ENCODE measurements around the gene EP400. TPM values are rescaled to one million over a fixed set of nuclear protein-coding genes. Genes with fewer than 3 reads are reported as not detected.
A peak's percentile ranks its signal among the peaks of the same experiment; 100 is the strongest.

The EP400 gene
- total RNA-seq, 6 experiments from 2014 or later, result 10.9 to 16.3 (median 13.3) TPM

GRCh38 chr12:131915823-131916222 is 33.9 kb upstream of the EP400 start:
- no peaks in the 10 kb centered on the region for H3K4me1 ChIP-seq
- no peaks in the 10 kb centered on the region for H3K27me3 ChIP-seq
- intact Hi-C loops (cut with DNase I), result no loop called here
- DNase-seq (peak in 2 of 3 donors; percentile 44 to 57), ATAC-seq (no peak)
- WGBS (ENCODE audit: insufficient coverage, low coverage, low lambda C conversion rate, missing lambda C conversion rate), result no CpG with 5 or more reads among the region's 21 CpGs
- H3K27ac ChIP-seq, result no peak overlapping the region
- H3K9me3 ChIP-seq, result no peaks in the 10 kb centered on the region
- TF ChIP-seq CTCF (IDR thresholded peaks at IDR 0.05) (no peak), POLR2A (IDR thresholded peaks at IDR 0.05) (no peak)
- H3K4me3 ChIP-seq, result no peak overlapping the region
- peaks cover 0 to 79% (median 43%) of the 10 kb centered on the region in 4 donors for H3K36me3 ChIP-seq

DNA sequence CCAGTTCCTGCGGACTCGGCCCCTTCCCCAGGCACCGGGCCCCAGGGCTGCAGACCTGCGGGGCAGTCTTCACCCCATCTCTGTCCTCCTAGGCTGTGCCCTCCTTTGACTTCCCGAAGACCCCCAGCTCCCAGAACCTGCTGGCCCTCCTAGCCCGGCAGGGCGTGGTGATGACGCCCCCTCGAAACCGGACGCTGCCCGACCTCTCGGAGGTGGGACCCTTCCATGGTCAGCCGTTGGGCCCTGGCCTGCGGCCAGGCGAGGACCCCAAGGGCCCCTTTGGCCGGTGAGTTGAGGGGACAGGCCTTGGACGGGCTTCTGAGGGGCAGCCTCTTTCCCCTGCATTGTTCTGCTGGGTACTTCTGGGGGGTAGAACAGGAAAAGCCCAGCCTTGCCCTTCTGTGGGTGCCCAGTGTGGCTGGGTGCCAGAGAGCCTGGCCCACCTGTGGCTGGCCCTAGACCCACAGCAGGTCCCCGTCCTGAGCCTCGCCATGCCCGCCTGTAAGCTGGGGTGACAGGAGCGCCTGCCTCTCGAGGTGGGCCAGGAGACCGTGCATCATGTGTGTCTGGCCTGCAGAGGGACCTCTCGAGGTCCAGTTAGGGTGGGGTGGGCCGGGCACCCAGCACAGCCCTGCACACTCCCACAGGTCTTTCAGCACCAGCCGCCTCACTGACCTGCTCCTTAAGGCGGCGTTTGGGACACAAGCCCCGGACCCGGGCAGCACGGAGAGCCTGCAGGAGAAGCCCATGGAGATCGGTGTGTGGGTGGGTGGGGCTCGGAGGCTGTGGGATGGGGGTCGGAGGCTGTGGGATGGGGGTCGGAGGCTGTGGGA is 33.2 kb upstream of the EP400 start:
- intact Hi-C loops (cut with DNase I), result no loop called here
- DNase-seq (peak in 2 of 3 donors; percentile 48 to 70), ATAC-seq (no peak)
- TF ChIP-seq CTCF (IDR thresholded peaks at IDR 0.05), result no peak
- TF ChIP-seq POLR2A (IDR thresholded peaks at IDR 0.05), result no peak
- Histone ChIP-seq H3K36me3 (peaks cover 0 to 79% (median 43%) of the 10 kb centered on the region in 4 donors), H3K27ac (no peak overlapping the region), H3K4me1 (no peaks in the 10 kb centered on the region), H3K4me3 (no peak overlapping the region), H3K27me3 (no peaks in the 10 kb centered on the region), H3K9me3 (no peaks in the 10 kb centered on the region)
- WGBS (ENCODE audit: insufficient coverage, low coverage, low lambda C conversion rate, missing lambda C conversion rate), result 88% methylated on average over 3 of the region's 36 CpGs

DNA sequence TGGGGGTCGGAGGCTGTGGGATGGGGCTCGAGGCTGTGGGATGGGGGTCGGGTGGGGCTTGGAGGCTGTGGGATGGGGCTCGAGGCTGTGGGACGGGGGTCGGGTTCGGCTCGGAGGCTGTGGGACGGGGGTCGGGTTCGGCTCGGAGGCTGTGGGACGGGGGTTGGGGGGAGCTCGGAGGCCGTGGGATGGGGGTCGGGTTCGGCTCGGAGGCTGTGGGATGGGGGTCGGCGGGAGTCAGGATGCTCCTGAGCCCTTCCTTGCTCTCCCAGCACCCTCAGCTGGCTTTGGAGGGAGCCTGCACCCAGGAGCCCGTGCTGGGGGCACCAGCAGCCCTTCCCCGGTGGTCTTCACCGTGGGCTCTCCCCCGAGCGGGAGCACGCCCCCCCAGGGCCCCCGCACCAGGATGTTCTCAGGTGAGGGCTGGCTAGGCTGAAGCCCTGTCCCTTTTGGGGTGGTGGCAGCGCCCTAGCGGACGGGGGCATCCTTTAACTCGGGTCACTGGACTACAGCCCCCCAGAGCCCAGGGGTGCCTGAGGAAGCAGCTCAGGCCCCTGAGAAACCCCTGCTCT is 32.5 kb upstream of the EP400 start:
- Histone ChIP-seq H3K36me3 (peaks cover 0 to 76% (median 43%) of the 10 kb centered on the region in 4 donors), H3K27me3 (no peaks in the 10 kb centered on the region), H3K4me1 (no peaks in the 10 kb centered on the region), H3K4me3 (no peak overlapping the region), H3K9me3 (no peaks in the 10 kb centered on the region), H3K27ac (no peak overlapping the region)
- intact Hi-C loops (cut with DNase I), result no loop called here
- WGBS (ENCODE audit: insufficient coverage, low coverage, low lambda C conversion rate, missing lambda C conversion rate), result no CpG with 5 or more reads among the region's 31 CpGs
- no peak for ATAC-seq
- DNase-seq, result peak in 2 of 3 donors; percentile 42 to 48
- no peak for TF ChIP-seq CTCF (IDR thresholded peaks at IDR 0.05)

DNA sequence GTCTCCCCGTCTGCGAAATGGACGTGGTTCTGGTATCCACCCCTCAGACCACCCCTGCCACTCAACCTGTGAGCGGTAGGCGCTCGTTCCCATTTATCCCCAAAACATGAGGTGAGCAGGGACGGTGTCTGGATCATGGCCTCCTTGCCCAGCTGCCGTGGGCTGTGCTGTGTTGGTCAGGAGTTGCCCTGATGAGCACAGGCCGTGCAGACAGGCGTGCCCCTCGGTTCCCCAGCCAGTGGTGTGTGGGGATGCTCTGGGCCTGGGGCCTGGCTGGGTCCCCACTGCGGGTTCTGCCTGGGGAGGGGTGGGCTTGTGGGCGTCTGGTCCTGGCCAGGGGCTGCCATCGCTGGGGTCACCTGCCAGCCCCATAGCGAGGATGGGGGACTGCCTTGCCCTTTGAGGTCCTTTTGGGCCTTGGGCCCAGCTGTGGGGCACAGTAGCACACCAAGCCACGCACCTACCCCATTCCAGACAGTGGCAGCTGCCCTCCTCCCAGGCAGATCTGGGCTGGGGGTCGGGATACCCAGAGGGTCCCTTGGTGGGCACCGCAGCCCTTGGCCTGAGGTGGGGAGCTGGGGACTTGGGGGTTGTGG is 31.9 kb upstream of the EP400 start:
- intact Hi-C loops (cut with DNase I), result no loop called here
- H3K27ac ChIP-seq, result no peak overlapping the region
- H3K36me3 ChIP-seq, result peaks cover 0 to 70% (median 41%) of the 10 kb centered on the region in 4 donors
- no peaks in the 10 kb centered on the region for H3K4me1 ChIP-seq
- no peaks in the 10 kb centered on the region for H3K9me3 ChIP-seq
- H3K4me3 ChIP-seq, result no peak overlapping the region
- WGBS (ENCODE audit: insufficient coverage, low coverage, low lambda C conversion rate, missing lambda C conversion rate), result 88% methylated on average over 5 of the region's 18 CpGs
- peak in 2 of 3 donors; percentile 42 to 51 for DNase-seq
- ATAC-seq, result peak in 1 of 4 donors; percentile 6
- TF ChIP-seq POLR2A (IDR thresholded peaks at IDR 0.05) (no peak), CTCF (IDR thresholded peaks at IDR 0.05) (no peak)
- no peaks in the 10 kb centered on the region for H3K27me3 ChIP-seq
